ENCODE measurements around the gene ARFGEF2.
A peak's percentile ranks its signal among the peaks of the same experiment; 100 is the strongest.
"Not testable (repeated sequence)": the region's sequence is repeated elsewhere in the genome, so short reads cannot be mapped to it uniquely, and the experiment has no call there.

Gene ARFGEF2

DNA sequence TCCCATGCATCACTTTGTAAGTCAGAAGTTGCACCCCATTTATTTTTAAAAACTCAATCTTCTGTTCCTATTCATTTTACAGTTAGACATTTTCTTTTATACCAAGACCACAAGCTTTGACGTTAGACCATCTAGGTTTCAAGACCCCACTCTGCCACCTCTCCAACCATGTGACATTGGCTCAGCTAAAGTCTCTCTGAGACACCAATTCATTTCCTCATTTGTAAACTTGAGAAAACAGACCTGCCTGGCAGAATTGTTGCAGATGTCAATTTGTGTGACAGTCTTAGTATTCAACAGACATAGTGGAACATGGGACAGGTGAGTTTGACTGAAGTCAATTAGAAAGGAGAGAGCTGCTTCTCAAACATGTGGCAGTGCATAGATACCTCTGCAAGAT is 69.0 kb downstream of the ARFGEF2 start:
- no peak for DNase-seq (ENCODE audit: low read depth in 2 of 2, low spot score in 1 of 2)

DNA sequence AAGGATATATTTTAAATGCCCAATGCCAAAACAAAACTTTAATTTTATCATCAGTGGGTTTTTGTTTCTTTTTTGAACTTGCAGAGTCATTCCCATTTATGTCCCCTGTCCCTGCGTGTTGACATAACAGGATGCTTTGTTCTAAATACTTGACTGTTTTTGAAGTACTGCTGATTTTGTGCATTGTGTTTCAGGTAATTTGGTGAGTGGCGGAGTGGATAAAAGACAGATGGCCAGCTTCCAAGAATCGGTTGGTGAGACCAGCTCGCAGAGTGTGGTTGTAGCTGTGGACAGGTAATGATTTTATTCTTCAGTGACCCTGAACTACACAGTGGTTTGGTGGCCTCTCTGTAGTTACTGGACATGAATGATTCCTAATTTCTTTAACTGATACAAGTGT is 74.1 kb downstream of the ARFGEF2 start:
- no peak for DNase-seq (ENCODE audit: low read depth in 2 of 2, low spot score in 1 of 2)

DNA sequence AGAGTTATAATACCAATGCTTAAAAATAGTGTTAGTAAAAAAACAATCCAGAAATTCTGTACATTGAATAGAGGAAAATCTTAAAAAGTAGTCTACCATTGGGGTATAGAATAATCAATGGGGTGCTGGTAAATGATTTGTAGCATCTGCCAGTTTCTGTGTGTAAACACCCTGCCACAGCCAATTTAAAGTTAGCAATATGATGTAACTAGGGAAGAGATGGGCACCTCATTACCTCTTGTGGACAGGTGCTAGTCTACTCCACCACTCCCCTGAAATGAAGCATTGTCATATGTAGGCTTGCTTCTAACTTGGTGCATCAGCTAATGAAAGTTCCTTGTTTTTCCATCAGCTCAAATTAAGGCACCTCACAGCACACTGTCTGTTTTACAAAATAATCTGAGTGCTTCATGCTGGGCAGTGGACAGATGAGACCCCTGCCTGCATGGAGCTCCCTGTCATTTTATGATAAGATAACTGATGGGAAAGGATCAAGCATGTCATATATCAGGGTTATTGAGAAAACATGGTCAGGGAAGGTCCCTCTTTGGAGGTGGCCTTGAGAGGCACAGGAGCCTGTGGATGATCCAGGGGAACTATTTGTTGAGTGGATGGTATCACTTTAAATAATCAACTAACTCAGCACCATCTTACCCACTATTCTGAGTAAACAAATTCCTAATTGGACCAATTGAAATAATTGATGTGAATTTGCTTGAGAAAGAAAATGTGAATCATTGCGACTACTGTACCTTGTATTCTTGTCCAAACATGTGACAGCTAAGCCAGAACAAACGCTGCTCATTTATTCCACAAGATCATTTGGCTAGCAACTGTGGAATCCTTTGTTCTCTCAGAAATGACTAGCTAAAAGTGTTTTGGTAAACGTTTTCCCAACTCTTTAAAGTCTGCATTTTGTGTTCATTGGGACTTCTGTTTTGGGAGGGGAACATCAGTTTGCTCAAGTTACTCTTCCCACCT is 78.7 kb downstream of the ARFGEF2 start:
- no peak for DNase-seq (ENCODE audit: low read depth in 2 of 2, low spot score in 1 of 2)

DNA sequence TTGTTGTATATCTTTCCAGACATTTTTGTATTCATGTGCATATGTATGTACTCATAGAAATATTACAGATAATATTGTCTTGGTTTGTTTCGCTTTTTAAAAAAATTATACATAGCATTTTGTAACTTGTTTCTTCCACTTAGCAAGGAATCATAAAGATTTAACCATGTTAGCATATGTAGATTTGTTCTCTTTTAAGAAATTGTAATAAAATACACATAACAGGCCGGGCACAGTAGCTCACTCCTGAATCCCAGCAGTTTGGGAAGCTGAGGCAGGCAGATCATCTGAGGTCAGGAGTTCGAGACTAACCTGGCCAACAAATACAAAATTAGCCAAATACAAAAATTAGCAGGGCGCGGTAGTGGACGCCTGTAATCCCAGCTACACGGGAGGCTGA is 80.2 kb downstream of the ARFGEF2 start:
- DNase-seq (ENCODE audit: low read depth in 2 of 2, low spot score in 1 of 2) = no peak

DNA sequence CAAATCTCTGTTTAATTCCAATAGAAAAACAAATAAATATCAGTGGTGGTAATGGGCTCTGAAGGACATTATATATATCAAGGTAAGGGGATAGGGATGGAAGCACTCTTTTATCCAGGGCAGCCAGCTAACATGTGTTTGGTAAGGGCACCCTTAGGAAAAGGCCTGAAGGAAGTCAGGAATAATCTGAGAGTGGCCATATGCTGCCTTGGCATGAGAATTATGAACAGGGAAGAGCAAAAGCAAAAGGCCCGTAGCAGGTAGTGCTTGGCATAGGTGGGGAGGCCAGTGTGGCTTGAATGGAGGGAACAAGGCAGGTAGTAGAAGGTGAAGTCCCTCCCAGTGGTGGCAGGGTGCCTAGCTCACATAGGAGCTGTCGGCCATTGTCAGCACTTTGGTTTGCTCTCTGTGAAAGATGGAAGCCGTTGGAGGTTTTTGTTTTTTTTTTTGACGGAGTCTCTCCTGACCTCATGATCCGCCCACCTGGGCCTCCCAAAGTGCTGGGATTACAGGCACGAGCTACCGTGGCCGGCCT is 85.0 kb downstream of the ARFGEF2 start:
- no peak for DNase-seq (ENCODE audit: low read depth in 2 of 2, low spot score in 1 of 2)

DNA sequence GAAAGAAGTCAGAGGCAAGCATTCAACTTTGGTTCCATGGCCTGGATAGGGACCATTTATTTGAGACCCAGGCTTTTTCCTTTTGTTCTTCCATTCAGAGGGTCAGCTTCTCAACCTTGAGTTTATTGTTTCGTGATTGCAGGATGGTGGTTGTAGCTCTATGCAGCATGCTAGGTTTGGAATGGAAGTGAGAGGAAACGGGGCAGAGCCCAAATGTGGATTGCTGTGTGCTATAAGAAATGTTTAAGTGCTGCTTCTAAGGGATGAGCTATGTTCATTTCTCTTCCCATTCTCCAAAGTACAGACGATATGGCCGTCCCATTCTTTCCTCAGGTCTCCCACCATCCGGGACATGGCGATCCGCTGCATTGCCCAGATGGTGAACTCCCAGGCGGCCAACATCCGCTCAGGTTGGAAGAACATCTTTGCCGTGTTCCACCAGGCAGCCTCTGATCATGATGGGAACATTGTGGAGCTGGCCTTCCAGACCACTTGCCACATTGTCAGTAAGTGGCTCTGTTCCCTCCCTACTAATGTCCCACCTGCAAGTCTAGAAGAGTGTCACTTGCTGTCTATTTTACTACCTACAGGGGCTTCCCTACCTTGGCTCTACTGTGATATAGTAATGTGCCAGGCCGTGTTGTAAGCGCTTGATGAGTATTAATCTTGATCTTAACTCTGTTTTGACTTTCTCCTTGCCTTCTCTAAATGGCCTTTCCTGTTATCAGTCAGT is 88.6 kb downstream of the ARFGEF2 start:
- no peak for DNase-seq (ENCODE audit: low read depth in 2 of 2, low spot score in 1 of 2)

DNA sequence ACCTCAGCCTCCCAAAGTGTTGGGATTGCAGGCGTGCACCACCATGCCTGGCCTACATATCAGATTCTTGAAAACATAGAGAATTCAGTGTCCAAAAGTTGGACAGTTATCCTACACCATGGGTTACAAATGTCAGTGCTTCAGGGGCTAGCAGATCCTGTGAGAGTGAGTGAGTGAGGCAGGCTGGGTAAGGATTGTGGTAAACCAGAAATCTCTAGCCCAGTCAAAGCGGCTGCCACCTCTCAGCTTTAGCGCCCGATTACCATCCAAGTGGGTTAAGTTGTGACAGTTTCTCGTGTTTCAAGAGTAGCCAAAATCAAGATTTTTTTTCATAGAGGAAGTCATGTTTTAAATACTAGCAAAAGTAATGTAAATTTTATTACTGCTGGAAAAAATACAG is 102.7 kb downstream of the ARFGEF2 start:
- no peak for DNase-seq (ENCODE audit: low read depth in 2 of 2, low spot score in 1 of 2)

DNA sequence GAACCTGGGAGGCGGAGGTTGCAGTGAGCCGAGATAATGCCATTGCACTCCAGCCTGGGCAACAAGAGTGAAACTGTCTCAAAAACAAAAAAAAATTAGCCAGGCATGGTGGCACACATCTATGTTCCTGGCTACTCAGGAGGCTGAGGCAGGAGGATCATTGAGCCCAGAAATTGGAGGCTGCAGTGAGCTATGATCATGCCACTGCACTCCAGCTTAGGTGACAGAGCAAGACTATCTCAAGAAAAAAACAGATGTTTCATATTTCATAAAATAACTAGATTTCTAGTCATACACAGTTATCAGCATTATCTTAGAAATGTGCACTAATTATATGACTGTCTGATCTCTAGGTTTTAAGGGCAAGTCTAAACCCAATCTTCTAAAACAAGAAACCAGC is 106.7 kb downstream of the ARFGEF2 start:
- not testable (repeated sequence) for DNase-seq (ENCODE audit: low read depth in 2 of 2, low spot score in 1 of 2)

DNA sequence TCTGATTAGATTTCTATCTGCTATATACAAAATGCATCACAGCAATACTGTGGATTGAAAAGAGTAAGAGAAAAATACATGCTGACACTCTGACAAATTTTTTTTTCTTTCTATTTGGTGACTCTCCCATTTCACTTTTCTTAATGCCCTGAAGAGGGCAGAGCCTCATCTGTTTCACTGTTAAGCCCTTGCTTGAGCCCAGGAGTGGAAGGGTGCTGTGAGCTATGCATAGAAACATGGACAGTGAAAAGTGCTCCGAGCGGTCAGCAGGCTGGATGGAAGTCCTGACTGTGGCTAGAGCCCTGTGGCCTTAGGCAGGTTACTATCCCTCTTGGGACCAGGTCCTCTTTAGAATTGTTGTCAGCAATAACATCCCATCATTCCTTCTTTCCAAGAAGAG is 107.2 kb downstream of the ARFGEF2 start:
- no peak for DNase-seq (ENCODE audit: low read depth in 2 of 2, low spot score in 1 of 2)

DNA sequence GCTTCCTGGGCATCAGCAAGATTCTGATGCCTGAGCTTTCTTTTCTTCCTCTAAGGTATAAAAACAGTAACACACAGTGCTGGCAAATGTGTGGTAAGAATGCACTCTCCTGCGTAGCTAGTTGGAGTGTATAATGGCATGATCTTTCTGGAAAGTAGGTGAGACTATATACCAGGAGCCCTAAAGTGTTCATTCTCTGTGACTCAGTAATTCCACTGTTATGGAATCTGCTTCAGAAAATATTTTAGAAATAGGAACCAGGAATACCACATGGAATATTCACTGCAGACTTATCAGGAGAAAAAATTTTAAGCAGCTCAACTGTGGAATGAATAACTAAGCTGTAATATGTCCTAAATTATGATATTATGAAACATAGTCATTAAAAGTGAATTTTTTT is 107.7 kb downstream of the ARFGEF2 start:
- DNase-seq (ENCODE audit: low read depth in 2 of 2, low spot score in 1 of 2) = no peak

DNA sequence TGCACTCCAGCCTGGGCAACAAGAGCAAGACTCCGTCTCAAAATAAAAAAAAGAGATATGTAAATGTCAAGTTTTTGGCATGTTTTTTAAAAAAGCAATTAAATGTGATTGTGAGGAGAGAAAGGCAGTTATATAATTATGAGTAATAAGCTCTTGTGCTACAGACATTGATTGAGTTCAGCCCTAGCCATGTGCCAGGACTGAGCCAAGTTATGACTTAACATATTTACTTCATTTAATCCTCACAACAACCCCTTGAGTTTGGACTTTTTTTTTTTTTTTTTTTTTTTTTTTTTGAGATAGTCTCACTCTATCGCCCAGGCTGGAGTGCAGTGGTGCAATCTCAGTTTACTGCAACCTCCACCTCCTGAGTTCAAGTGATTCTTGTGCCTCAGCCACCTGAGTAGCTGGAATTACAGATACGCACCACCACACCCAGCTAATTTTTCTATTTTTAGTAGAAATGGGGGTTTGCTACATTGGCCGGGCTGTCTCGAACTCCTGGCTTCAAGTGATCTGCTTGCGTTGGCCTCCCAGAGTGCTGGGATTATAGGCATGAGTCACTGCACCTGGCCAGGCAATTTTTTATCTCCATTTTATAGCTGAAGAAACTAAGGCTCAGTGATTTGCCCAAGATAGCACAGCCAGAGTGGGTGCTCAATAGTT is 109.6 kb downstream of the ARFGEF2 start:
- DNase-seq (ENCODE audit: low read depth in 2 of 2, low spot score in 1 of 2) = no peak

DNA sequence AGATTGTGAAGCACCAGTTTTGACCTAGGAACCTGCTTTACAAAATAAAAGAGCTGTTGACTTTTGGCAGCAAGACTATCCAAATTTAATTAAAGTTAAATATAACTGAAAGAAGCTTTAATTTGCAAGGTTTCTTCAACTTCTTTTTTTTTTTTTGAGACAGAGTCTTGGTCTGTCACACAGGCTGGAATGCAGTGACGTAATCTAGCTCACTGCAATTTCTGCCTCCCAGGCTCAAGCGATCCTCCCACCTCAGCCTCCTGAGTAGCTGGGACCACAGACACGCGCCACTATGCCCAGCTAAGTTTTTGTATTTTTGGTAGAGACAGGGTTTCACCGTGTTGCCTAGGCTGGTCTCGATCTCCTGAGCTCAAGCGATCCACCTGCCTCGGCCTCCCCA is 110.9 kb downstream of the ARFGEF2 start:
- no peak for DNase-seq (ENCODE audit: low read depth in 2 of 2, low spot score in 1 of 2)

DNA sequence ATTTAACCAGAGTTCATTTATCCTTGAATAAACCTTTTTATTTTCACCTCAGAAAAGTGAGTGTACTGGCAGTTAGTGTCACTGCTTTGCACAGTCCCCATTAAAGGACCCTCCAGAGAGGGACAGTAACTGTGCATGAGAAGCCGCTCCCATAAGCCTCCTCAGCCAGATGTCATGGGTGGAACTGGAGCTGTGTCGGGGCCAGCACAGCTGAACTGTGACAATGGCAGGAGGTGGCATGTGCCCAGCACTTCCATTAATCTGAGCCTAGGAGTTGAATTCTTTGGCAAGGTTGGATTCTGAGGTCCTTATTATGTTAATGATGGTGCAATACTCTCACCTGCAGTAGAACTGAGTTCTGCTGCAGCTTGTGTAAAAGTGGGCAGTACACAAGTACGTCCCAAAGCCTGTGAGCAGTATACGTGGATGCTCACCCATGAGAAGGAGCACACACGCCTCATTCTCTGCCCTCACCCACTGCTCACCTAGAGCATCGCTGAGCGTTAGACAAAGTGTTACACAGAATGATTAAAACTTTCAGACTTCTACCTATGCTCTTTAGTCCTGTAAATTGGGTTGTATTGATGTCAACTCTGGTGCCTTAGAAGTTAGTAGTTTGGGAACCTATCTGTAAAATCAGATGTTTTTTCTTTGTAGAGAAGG is 112.7 kb downstream of the ARFGEF2 start:
- no peak for DNase-seq (ENCODE audit: low read depth in 2 of 2, low spot score in 1 of 2)

DNA sequence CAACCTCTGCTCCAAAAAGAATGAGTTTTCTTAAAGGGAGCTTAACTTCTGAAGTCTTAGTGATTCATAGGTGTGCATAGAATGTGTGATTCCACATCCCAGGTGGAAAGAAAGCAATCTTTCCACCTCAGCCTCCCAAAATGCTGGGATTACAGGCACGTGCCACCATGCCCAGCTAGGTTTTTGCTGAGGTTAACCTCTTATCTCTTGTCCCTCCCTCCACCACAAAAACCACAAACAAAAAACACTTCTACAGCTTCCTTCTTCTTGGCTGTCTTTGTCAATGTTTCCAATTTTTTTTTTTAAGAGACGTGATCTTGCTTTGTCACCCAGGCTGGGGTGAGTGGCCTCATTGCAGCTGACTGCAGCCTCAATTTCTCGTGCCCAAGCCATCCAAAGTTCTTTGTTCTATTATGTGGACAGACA is 116.5 kb downstream of the ARFGEF2 start:
- DNase-seq (ENCODE audit: low read depth in 2 of 2, low spot score in 1 of 2) = no peak

DNA sequence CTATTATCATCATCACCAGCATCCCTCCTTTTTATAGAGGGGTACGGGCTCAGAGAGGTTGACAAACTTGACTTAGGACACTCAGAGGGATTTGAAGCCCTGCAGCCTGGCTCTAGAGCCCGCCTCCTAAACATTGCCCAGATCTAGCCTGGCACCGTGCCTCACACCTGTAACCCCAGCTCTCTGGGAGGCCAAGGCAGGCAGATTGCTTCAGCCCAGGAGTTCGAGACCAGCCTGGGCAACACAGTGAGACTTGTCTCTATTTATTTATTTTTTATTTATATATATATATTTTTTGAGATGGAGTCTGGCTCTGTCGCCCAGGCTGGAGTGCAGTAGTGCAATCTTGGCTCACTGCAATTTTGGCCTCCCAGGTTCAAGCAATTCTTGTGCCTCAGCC is 118.3 kb downstream of the ARFGEF2 start:
- no peak for DNase-seq (ENCODE audit: low read depth in 2 of 2, low spot score in 1 of 2)

DNA sequence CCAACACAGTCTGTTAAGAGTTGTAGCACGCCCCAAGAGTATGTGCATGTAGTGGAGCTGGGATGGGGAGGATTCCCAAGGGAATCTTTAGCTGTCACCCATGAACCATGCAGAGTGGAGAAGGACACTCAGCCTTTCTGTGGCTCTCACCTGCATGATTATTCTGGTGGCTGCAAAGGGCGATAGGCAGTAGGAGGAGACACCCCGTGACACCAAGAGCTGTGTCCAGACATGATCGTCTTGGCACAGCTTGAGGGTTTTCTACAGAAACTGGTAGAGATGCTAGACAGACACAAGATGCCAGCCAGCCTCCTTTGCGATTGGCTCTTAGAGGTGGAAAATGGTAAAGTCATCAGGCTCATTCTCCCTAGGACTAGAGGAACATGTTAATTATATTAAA is 121.5 kb downstream of the ARFGEF2 start:
- DNase-seq (ENCODE audit: low read depth in 2 of 2, low spot score in 1 of 2) = no peak

DNA sequence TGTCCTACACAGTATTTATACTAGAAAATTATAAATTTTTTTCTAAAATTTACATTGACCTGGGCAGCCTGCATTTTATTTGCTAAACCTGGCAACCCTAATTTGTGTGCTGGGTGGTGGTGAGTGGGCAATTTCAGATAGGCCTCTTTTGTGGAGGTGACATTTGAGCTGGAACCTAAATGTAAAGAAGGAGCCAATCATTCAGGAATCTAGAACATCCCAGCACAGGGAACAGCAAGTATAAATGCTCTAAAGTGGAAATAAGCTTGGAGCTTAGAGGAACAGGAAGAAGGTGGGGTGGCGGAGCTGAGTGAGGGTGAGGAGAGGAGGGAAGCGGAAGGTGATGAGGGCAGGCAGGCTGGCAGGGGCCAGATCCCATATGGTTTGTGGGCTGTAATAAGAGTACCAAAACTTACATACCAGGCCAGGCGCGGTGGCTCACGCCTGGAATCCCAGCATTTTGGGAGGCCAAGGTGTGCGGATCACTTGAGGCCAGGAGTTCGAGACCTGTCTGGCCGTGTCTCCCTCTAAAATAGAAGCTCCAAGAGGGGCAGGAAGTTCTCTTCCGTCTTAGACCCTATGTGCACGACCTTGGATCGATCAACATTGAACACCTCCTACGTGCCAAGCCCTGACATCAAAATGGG is 124.1 kb downstream of the ARFGEF2 start:
- DNase-seq (ENCODE audit: low read depth in 2 of 2, low spot score in 1 of 2) = no peak

DNA sequence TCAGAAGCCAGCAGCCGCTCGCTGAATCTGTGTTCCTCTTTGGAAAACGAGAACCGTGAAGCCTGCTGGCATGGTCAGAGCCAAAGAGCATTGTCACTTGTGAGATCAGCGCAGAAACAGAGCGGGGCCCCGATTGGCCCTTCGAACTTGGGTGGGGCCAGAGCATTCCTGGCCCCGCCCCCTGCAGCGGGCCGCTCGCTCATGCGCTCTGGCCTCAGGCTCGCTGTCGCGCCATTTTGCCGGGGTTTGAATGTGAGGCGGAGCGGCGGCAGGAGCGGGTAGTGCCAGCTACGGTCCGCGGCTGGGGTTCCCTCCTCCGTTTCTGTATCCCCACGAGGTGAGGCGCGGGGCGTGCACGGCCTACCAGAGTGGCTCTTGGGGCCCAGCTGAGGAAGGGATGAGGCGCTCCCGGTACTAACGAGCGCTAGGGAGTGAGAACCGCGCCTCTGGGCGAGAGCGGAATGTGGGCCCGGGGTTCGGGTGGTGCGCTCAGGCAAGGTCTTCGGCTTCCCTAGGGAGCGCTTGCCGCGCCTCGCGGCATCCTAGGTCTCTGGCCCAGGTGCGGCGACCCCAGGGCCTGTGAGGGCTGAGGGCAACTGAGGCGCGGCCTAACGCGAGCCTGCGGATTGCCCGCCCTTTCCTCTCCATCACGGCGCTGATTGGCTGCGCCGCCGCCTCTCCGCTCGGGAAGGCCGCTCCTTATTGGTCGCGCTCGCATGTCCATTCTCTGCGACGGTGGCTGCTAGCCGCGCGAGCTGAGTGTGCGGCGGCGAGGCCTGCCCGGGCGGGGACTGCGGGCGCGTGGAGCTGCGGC is 124.8 kb downstream of the ARFGEF2 start, which contains the start of gene CSE1L:
TSS of gene CSE1L (plus strand) at position 226 of the 814 bp plus-strand sequence. CDS start 12,152 bp downstream, outside the sequence.
- DNase-seq (ENCODE audit: low read depth in 2 of 2, low spot score in 1 of 2) = peak; percentile 83 to 87

DNA sequence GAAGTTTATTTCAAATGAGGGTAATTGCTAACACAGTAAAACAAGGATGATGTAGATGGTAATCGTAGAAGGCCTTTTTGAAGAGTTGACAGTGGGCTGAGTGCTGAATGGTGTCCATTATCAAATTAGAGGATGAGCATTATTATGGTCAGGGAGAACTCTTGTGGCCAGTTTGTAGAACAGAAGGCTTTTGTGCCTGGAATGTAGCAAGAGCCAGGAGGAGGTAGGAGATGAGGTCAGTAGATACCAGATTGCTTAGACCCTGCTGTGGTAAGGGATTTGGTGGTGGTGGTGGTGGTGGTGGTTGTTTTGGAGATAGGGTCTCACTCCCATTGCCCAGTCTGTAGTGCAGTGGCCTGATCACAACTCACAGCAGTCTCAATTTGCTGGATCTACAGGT is 130.8 kb downstream of the ARFGEF2 start:
- DNase-seq (ENCODE audit: low read depth in 2 of 2, low spot score in 1 of 2) = no peak

All from stimulated activated CD8-positive, alpha-beta memory T cell treated with anti-CD3 and anti-CD28 coated beads, Interleukin-4, amount 100 ng/mL, for 4 hours (primary cell).